GM23338 (cell line): ENCODE results near the gene CYP11A1. TPM values are rescaled to one million over a fixed set of nuclear protein-coding genes. Genes with fewer than 3 reads are reported as not detected.

Source experiments
- ATAC-seq: fragments of 200-7000 bp; cut with Tn5 transposase; 3 replicates; pipeline ENCODE4 v1.9.1; 2020
- DNase-seq: peaks from one replicate; pipeline ENCODE4 v3.0.0-alpha.2; 2015; ENCODE audit warnings: low spot score
- H2AFZ ChIP-seq: fragments of 200-600 bp; sonication (generic); 2 replicates; pipeline ENCODE4 v1.8.0; 2016; ENCODE audit warnings: antibody characterized with exemption, mild to moderate bottlenecking, moderate library complexity
- H3F3A ChIP-seq: fragments of 200-600 bp; sonication (generic); replicated peaks from 2 replicates; pipeline ENCODE4 v1.8.0; 2017; ENCODE audit warnings: antibody characterized with exemption, mixed run types, low read depth
- H3K27ac ChIP-seq: fragments of 200-600 bp; sonication (generic); 2 replicates; pipeline ENCODE4 v1.6.1; 2016; ENCODE audit warnings: low read depth
- H3K27me3 ChIP-seq: fragments of 200-600 bp; sonication (generic); 2 replicates; pipeline ENCODE4 v1.8.0; 2016; ENCODE audit warnings: mild to moderate bottlenecking, mixed run types, moderate library complexity; ENCODE audit not compliant: insufficient read depth
- H3K36me3 ChIP-seq: fragments of 200-600 bp; sonication (generic); 2 replicates; pipeline ENCODE4 v1.8.0; 2016; ENCODE audit warnings: mild to moderate bottlenecking; ENCODE audit not compliant: insufficient read depth
- H3K4me1 ChIP-seq: fragments of 200-600 bp; sonication (generic); 2 replicates; pipeline ENCODE4 v1.8.0; 2016; ENCODE audit warnings: mild to moderate bottlenecking, moderate library complexity; ENCODE audit not compliant: insufficient read depth
- H3K4me2 ChIP-seq: fragments of 200-600 bp; sonication (generic); 2 replicates; pipeline ENCODE4 v1.7.1; 2017; ENCODE audit warnings: mixed run types
- H3K4me3 ChIP-seq: fragments of 200-600 bp; sonication (generic); 2 replicates; pipeline ENCODE4 v1.6.1; 2016; ENCODE audit warnings: mixed run types
- H3K79me2 ChIP-seq: fragments of 200-600 bp; sonication (generic); replicated peaks from 2 replicates; pipeline ENCODE4 v1.8.0; 2017; ENCODE audit warnings: mild to moderate bottlenecking; ENCODE audit not compliant: insufficient read depth
- H3K9me2 ChIP-seq: fragments of 200-600 bp; sonication (generic); 2 replicates; pipeline ENCODE4 v1.8.0; 2017; ENCODE audit not compliant: insufficient read depth
- H4K20me1 ChIP-seq: fragments of 200-600 bp; sonication (generic); replicated peaks from 2 replicates; pipeline ENCODE4 v1.8.0; 2017; ENCODE audit warnings: mild to moderate bottlenecking; ENCODE audit not compliant: insufficient read depth
- H3K27ac Mint-ChIP-seq: 2 replicates; pipeline ENCODE4 v1.8.0; 2020; ENCODE audit warnings: inconsistent platforms, mild to moderate bottlenecking, moderate library complexity, mixed read lengths
- H3K27me3 Mint-ChIP-seq: 3 replicates; pipeline ENCODE4 v1.8.0; 2022; ENCODE audit warnings: low read depth, mild to moderate bottlenecking, moderate library complexity, mixed read lengths, inconsistent platforms; ENCODE audit not compliant: insufficient read depth, poor library complexity
- H3K36me3 Mint-ChIP-seq: 3 replicates; pipeline ENCODE4 v1.8.0; 2021; ENCODE audit warnings: low read depth, mild to moderate bottlenecking, inconsistent platforms, moderate library complexity, mixed read lengths
- H3K4me1 Mint-ChIP-seq: 3 replicates; pipeline ENCODE4 v1.8.0; 2020; ENCODE audit warnings: mild to moderate bottlenecking, inconsistent platforms, mixed read lengths
- H3K4me3 Mint-ChIP-seq: 3 replicates; pipeline ENCODE4 v1.8.0; 2021; ENCODE audit warnings: moderate library complexity, mild to moderate bottlenecking, inconsistent platforms, mixed read lengths
- H3K9me3 Mint-ChIP-seq: 3 replicates; pipeline ENCODE4 v1.8.0; 2020; ENCODE audit warnings: moderate library complexity, mild to moderate bottlenecking, inconsistent platforms, mixed read lengths
- CREB1 ChIP-seq: fragments of 250-450 bp; sonication (Bioruptor Pico); IDR thresholded peaks from 2 replicates; pipeline ENCODE4 v1.5.0; 2020; ENCODE audit warnings: low read depth, mild to moderate bottlenecking, moderate library complexity
- EZH2 ChIP-seq: fragments of 200-600 bp; sonication (generic); IDR thresholded peaks from one replicate; pipeline ENCODE4 v1.8.0; 2017; ENCODE audit warnings: antibody characterized with exemption, mild to moderate bottlenecking, low read depth; ENCODE audit not compliant: unreplicated experiment
- EZH2phosphoT487 ChIP-seq: fragments of 200-600 bp; sonication (generic); IDR thresholded peaks from one replicate; pipeline ENCODE4 v1.8.1; 2018; ENCODE audit warnings: antibody characterized with exemption; ENCODE audit not compliant: unreplicated experiment
- JUNB ChIP-seq: IDR thresholded peaks from one replicate; pipeline ENCODE4 v1.6.1; 2016; ENCODE audit warnings: antibody characterized with exemption; ENCODE audit not compliant: unreplicated experiment
- NANOG ChIP-seq: IDR thresholded peaks from 2 replicates; pipeline ENCODE4 v1.6.1; 2016; ENCODE audit warnings: antibody characterized with exemption, borderline replicate concordance
- POLR2AphosphoS5 ChIP-seq: IDR thresholded peaks from 2 replicates; pipeline ENCODE4 v1.6.1; 2016; ENCODE audit warnings: antibody characterized with exemption, low read depth
- STAT1 ChIP-seq: IDR thresholded peaks from one replicate; pipeline ENCODE4 v1.6.1; 2016; ENCODE audit warnings: antibody characterized with exemption; ENCODE audit not compliant: unreplicated experiment
- ZNF114 ChIP-seq: fragments of 250-450 bp; sonication (Bioruptor Pico); IDR thresholded peaks from 2 replicates; pipeline ENCODE4 v1.5.0; 2020; ENCODE audit warnings: mild to moderate bottlenecking, moderate library complexity
- ZNF331 ChIP-seq: fragments of 250-450 bp; sonication (Bioruptor Pico); IDR thresholded peaks from 2 replicates; pipeline ENCODE4 v1.5.0; 2020; ENCODE audit warnings: low read depth, mild to moderate bottlenecking, moderate library complexity
- polyA plus RNA-seq: library from polyadenylated mRNA; unstranded; fragments of >200 nt; fragmentation: Nextera tagmentation; extraction: Ambion mirVana; gene quantifications from 2 replicates; pipeline ENCODE4 v1.2.1, GENCODE V29; 2016
- total RNA-seq: library from RNA; depleted of rRNA; stranded (reverse); fragments of >200 nt; shearing (Covaris generic); gene quantifications from 2 replicates; pipeline ENCODE4 v1.2.3, GENCODE V29; 2014
- TF ChIP-seq, protein P1 (sequence below), 2 experiments: fragments of 200-600 bp in 1 of 2; sonication (generic) in 1 of 2; conservative IDR thresholded peaks; 2 replicates each; pipeline versions ENCODE4 v1.5.1 to v1.6.1; 2016 to 2017; ENCODE audit warnings: antibody characterized with exemption in 2 of 2, low read depth in 2 of 2, mild to moderate bottlenecking in 2 of 2, moderate library complexity in 1 of 2
- TF ChIP-seq, protein P2 (sequence below): fragments of 250-450 bp; sonication (Bioruptor Pico); IDR thresholded peaks from 2 replicates; pipeline ENCODE4 v1.5.0; 2020; ENCODE audit warnings: mild to moderate bottlenecking, moderate library complexity
- TF ChIP-seq, protein P3 (sequence below): IDR thresholded peaks from one replicate; pipeline ENCODE4 v1.6.1; 2018; ENCODE audit warnings: antibody characterized with exemption; ENCODE audit not compliant: unreplicated experiment
- TF ChIP-seq, protein P4 (sequence below): IDR thresholded peaks from 2 replicates; pipeline ENCODE4 v1.6.1; 2016; ENCODE audit warnings: antibody characterized with exemption

The CYP11A1 gene
- total and polyA plus RNA-seq, 2 experiments from 2014 or later: 1.2 to 1.7 TPM

DNA sequence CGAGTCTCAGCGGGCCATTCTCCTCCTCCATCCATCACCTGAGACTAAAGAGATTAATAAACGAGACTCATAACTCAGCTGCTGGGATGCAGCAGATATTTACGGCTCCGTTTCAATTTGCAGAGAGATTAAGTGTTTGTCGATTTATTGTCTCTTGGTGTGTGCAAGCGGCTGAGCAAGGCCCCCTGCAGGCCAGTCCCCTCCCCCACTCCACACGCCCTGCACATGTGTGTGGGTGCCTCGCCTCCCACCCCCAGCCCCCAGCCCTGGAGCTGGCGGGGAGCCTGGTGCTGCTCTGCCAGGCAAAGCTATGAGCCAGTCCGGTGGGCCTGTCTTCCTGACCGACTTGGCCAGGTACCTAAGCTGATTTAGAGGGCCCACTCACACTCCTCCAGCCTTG lies 63.0 kb downstream of the CYP11A1 start:
- no peaks in the 10 kb centered on the region; the same call in 1 of the 2 replicates for H3F3A ChIP-seq
- H3K27ac ChIP-seq: no peak overlapping the region
- H3K4me3 Mint-ChIP-seq: no peak overlapping the region
- peaks cover 73% of the 10 kb centered on the region for H3K4me1 ChIP-seq
- no peaks in the 10 kb centered on the region; the same call in 1 of the 3 replicates for H3K9me3 Mint-ChIP-seq
- no peaks in the 10 kb centered on the region for H3K36me3 ChIP-seq
- H3K9me2 ChIP-seq: no peaks in the 10 kb centered on the region
- no peak overlapping the region for H3K4me3 ChIP-seq
- no peaks in the 10 kb centered on the region for H4K20me1 ChIP-seq
- H3K27me3 ChIP-seq: peaks cover 64% of the 10 kb centered on the region
- H3K27ac Mint-ChIP-seq: no peak overlapping the region
- H3K4me1 Mint-ChIP-seq: peaks cover 81% of the 10 kb centered on the region
- H3K79me2 ChIP-seq: no peaks in the 10 kb centered on the region
- peaks cover 58% of the 10 kb centered on the region for H3K27me3 Mint-ChIP-seq
- DNase-seq (no peak), ATAC-seq (no peak)
- no peaks in the 10 kb centered on the region; the same call in 2 of the 3 replicates for H3K36me3 Mint-ChIP-seq
- H2AFZ ChIP-seq: no peak overlapping the region
- TF ChIP-seq, protein P1, sequence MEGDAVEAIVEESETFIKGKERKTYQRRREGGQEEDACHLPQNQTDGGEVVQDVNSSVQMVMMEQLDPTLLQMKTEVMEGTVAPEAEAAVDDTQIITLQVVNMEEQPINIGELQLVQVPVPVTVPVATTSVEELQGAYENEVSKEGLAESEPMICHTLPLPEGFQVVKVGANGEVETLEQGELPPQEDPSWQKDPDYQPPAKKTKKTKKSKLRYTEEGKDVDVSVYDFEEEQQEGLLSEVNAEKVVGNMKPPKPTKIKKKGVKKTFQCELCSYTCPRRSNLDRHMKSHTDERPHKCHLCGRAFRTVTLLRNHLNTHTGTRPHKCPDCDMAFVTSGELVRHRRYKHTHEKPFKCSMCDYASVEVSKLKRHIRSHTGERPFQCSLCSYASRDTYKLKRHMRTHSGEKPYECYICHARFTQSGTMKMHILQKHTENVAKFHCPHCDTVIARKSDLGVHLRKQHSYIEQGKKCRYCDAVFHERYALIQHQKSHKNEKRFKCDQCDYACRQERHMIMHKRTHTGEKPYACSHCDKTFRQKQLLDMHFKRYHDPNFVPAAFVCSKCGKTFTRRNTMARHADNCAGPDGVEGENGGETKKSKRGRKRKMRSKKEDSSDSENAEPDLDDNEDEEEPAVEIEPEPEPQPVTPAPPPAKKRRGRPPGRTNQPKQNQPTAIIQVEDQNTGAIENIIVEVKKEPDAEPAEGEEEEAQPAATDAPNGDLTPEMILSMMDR (conservative IDR thresholded peaks at IDR 0.05; ENCODE audit: low read depth in 2 of 2): no peak
- TF ChIP-seq STAT1 (no peak), EZH2 (no peak), EZH2phosphoT487 (no peak), NANOG (no peak), CREB1 (no peak), JUNB (no peak), POLR2AphosphoS5 (no peak), ZNF331 (CRISPR knock-in tag) (no peak), ZNF114 (no peak)
- TF ChIP-seq, protein P2, sequence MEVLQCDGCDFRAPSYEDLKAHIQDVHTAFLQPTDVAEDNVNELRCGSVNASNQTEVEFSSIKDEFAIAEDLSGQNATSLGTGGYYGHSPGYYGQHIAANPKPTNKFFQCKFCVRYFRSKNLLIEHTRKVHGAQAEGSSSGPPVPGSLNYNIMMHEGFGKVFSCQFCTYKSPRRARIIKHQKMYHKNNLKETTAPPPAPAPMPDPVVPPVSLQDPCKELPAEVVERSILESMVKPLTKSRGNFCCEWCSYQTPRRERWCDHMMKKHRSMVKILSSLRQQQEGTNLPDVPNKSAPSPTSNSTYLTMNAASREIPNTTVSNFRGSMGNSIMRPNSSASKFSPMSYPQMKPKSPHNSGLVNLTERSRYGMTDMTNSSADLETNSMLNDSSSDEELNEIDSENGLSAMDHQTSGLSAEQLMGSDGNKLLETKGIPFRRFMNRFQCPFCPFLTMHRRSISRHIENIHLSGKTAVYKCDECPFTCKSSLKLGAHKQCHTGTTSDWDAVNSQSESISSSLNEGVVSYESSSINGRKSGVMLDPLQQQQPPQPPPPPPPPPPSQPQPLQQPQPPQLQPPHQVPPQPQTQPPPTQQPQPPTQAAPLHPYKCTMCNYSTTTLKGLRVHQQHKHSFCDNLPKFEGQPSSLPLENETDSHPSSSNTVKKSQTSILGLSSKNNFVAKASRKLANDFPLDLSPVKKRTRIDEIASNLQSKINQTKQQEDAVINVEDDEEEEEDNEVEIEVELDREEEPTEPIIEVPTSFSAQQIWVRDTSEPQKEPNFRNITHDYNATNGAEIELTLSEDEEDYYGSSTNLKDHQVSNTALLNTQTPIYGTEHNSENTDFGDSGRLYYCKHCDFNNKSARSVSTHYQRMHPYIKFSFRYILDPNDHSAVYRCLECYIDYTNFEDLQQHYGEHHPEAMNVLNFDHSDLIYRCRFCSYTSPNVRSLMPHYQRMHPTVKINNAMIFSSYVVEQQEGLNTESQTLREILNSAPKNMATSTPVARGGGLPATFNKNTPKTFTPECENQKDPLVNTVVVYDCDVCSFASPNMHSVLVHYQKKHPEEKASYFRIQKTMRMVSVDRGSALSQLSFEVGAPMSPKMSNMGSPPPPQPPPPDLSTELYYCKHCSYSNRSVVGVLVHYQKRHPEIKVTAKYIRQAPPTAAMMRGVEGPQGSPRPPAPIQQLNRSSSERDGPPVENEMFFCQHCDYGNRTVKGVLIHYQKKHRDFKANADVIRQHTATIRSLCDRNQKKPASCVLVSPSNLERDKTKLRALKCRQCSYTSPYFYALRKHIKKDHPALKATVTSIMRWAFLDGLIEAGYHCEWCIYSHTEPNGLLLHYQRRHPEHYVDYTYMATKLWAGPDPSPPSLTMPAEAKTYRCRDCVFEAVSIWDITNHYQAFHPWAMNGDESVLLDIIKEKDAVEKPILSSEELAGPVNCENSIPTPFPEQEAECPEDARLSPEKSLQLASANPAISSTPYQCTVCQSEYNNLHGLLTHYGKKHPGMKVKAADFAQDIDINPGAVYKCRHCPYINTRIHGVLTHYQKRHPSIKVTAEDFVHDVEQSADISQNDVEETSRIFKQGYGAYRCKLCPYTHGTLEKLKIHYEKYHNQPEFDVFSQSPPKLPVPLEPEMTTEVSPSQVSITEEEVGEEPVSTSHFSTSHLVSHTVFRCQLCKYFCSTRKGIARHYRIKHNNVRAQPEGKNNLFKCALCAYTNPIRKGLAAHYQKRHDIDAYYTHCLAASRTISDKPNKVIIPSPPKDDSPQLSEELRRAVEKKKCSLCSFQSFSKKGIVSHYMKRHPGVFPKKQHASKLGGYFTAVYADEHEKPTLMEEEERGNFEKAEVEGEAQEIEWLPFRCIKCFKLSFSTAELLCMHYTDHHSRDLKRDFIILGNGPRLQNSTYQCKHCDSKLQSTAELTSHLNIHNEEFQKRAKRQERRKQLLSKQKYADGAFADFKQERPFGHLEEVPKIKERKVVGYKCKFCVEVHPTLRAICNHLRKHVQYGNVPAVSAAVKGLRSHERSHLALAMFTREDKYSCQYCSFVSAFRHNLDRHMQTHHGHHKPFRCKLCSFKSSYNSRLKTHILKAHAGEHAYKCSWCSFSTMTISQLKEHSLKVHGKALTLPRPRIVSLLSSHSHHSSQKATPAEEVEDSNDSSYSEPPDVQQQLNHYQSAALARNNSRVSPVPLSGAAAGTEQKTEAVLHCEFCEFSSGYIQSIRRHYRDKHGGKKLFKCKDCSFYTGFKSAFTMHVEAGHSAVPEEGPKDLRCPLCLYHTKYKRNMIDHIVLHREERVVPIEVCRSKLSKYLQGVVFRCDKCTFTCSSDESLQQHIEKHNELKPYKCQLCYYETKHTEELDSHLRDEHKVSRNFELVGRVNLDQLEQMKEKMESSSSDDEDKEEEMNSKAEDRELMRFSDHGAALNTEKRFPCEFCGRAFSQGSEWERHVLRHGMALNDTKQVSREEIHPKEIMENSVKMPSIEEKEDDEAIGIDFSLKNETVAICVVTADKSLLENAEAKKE: no peak
- TF ChIP-seq, protein P3, sequence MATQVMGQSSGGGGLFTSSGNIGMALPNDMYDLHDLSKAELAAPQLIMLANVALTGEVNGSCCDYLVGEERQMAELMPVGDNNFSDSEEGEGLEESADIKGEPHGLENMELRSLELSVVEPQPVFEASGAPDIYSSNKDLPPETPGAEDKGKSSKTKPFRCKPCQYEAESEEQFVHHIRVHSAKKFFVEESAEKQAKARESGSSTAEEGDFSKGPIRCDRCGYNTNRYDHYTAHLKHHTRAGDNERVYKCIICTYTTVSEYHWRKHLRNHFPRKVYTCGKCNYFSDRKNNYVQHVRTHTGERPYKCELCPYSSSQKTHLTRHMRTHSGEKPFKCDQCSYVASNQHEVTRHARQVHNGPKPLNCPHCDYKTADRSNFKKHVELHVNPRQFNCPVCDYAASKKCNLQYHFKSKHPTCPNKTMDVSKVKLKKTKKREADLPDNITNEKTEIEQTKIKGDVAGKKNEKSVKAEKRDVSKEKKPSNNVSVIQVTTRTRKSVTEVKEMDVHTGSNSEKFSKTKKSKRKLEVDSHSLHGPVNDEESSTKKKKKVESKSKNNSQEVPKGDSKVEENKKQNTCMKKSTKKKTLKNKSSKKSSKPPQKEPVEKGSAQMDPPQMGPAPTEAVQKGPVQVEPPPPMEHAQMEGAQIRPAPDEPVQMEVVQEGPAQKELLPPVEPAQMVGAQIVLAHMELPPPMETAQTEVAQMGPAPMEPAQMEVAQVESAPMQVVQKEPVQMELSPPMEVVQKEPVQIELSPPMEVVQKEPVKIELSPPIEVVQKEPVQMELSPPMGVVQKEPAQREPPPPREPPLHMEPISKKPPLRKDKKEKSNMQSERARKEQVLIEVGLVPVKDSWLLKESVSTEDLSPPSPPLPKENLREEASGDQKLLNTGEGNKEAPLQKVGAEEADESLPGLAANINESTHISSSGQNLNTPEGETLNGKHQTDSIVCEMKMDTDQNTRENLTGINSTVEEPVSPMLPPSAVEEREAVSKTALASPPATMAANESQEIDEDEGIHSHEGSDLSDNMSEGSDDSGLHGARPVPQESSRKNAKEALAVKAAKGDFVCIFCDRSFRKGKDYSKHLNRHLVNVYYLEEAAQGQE: no peak
- TF ChIP-seq, protein P4, sequence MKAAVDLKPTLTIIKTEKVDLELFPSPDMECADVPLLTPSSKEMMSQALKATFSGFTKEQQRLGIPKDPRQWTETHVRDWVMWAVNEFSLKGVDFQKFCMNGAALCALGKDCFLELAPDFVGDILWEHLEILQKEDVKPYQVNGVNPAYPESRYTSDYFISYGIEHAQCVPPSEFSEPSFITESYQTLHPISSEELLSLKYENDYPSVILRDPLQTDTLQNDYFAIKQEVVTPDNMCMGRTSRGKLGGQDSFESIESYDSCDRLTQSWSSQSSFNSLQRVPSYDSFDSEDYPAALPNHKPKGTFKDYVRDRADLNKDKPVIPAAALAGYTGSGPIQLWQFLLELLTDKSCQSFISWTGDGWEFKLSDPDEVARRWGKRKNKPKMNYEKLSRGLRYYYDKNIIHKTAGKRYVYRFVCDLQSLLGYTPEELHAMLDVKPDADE: no peak
- peak overlapping the region; percentile 60; the same call in 1 of the 2 replicates for H3K4me2 ChIP-seq
